GM18951 (cell line): ENCODE results near the gene FAM81A.
"Not testable (repeated sequence)": the region's sequence is repeated elsewhere in the genome, so short reads cannot be mapped to it uniquely, and the experiment has no call there.

Source experiments
- POLR2A ChIP-seq: IDR thresholded peaks from 4 replicates; pipeline ENCODE4 v1.6.1; 2011; ENCODE audit warnings: mild to moderate bottlenecking; ENCODE audit not compliant: insufficient read length, insufficient read depth; ENCODE audit errors: extremely low read depth
- in situ Hi-C: fragments of 300-500 bp; cut with MboI; formaldehyde crosslinking; loops from one replicate; pipeline ENCODE4 v1.12.0; 2022; ENCODE audit warnings: low sequenced_read_pairs, mixed read lengths, inconsistent platforms; ENCODE audit not compliant: unreplicated experiment

Gene FAM81A

GRCh38 chr15:59524331-59524731 is 86.3 kb downstream of the FAM81A start:
- in situ Hi-C loops = loop anchor here (25.0 kb wide), 1 partner anchor 1287 kb away; no protein-coding TSS in a partner anchor
- TF ChIP-seq POLR2A = no peak

- in situ Hi-C loops = not testable (repeated sequence)
Measured at GRCh38 chr15:59526466-59526865, 88.5 kb downstream of the FAM81A start.

- in situ Hi-C loops = no loop called here
- TF ChIP-seq POLR2A = no peak
Measured at GRCh38 chr15:59528429-59528828, 90.4 kb downstream of the FAM81A start.

- in situ Hi-C loops = no loop called here
- TF ChIP-seq POLR2A = no peak
Measured at GRCh38 chr15:59528961-59529402, 91.0 kb downstream of the FAM81A start.

- in situ Hi-C loops = loop anchor here (10.0 kb wide), 1 partner anchor 94 kb away; no protein-coding TSS in a partner anchor
- no peak for TF ChIP-seq POLR2A
Measured at GRCh38 chr15:59531066-59531675, 93.2 kb downstream of the FAM81A start.

- in situ Hi-C loops = loop anchor here (10.0 kb wide), 1 partner anchor 92 kb away; no protein-coding TSS in a partner anchor
Measured at GRCh38 chr15:59532770-59533379, 94.9 kb downstream of the FAM81A start.

GRCh38 chr15:59536553-59536952 is 98.6 kb downstream of the FAM81A start:
- TF ChIP-seq POLR2A = no peak
- in situ Hi-C loops = loop anchor here (10.0 kb wide), 1 partner anchor 88 kb away; no protein-coding TSS in a partner anchor

More at GRCh38 chr15:59532770-59533379, 94.9 kb downstream of the FAM81A start:
- TF ChIP-seq POLR2A = no peak

GRCh38 chr15:59537403-59537802 is 99.4 kb downstream of the FAM81A start:
- in situ Hi-C loops = loop anchor here (10.0 kb wide), 1 partner anchor 87 kb away; no protein-coding TSS in a partner anchor
- no peak for TF ChIP-seq POLR2A

GRCh38 chr15:59538494-59538893 is 100.5 kb downstream of the FAM81A start:
- no peak for TF ChIP-seq POLR2A
- in situ Hi-C loops = loop anchor here (10.0 kb wide), 1 partner anchor 86 kb away; no protein-coding TSS in a partner anchor

GRCh38 chr15:59539799-59540198 is 101.8 kb downstream of the FAM81A start:
- TF ChIP-seq POLR2A = no peak
- in situ Hi-C loops = loop anchor here (10.0 kb wide), 1 partner anchor 85 kb away; no protein-coding TSS in a partner anchor

- no peak for TF ChIP-seq POLR2A
- in situ Hi-C loops = no loop called here
Measured at GRCh38 chr15:59540654-59541053, 102.7 kb downstream of the FAM81A start.

- no peak for TF ChIP-seq POLR2A
- in situ Hi-C loops = no loop called here
Measured at GRCh38 chr15:59541750-59542149, 103.8 kb downstream of the FAM81A start.

GRCh38 chr15:59543721-59544547 is 105.9 kb downstream of the FAM81A start:
- peak; percentile 18 for TF ChIP-seq POLR2A
- in situ Hi-C loops = no loop called here

- no peak for TF ChIP-seq POLR2A
- in situ Hi-C loops = no loop called here
Measured at GRCh38 chr15:59545573-59545972, 107.6 kb downstream of the FAM81A start.
